HepG2 (cell line): ENCODE results near the gene KL. TPM values are rescaled to one million over a fixed set of nuclear protein-coding genes. Genes with fewer than 3 reads are reported as not detected.

Experiments used
- AKAP8 ChIP-seq: sonication (generic); formaldehyde crosslinking; IDR thresholded peaks from 2 replicates; pipeline ENCODE4 v1.5.1; 2020; ENCODE audit warnings: mild to moderate bottlenecking, missing genetic modification reagents
- KDM2A ChIP-seq: sonication (generic); formaldehyde crosslinking; IDR thresholded peaks from 2 replicates; pipeline ENCODE4 v1.4.0; 2020; ENCODE audit warnings: low read depth, missing genetic modification reagents, borderline replicate concordance
- PATZ1 ChIP-seq: sonication (generic); formaldehyde crosslinking; IDR thresholded peaks from 2 replicates; pipeline ENCODE4 v1.4.0; 2020; ENCODE audit warnings: missing genetic modification reagents
- ZBTB1 ChIP-seq: sonication (generic); formaldehyde crosslinking; IDR thresholded peaks from 2 replicates; pipeline ENCODE4 v1.4.0; 2020; ENCODE audit warnings: missing genetic modification reagents, borderline replicate concordance
- polyA plus RNA-seq, 8 experiments: library from polyadenylated mRNA; depleted of rRNA in 3 of 8; stranded (reverse) in 7 of 8; unstranded in 1 of 8; fragments of >200 nt; fragmentation: Illumina TruSeq in 4 of 8; extraction: Trizol in 4 of 8; gene quantifications; 2 replicates each; pipeline versions ENCODE4 v1.2.1 to v1.2.3, GENCODE V29; 2011 to 2016; ENCODE audit warnings: low read depth in 4 of 8, missing spikeins in 1 of 8, mixed read lengths in 1 of 8; ENCODE audit not compliant: insufficient read depth in 1 of 8
- total RNA-seq, 5 experiments: library from RNA; depleted of rRNA; stranded (reverse); fragments of >200 nt; fragmentation: Illumina TruSeq; extraction: Trizol; gene quantifications; 2 replicates each; pipeline ENCODE4 v1.2.3, GENCODE V29; 2016; ENCODE audit warnings: low read depth in 1 of 5
- TF ChIP-seq, protein P1 (sequence below): IDR thresholded peaks from 2 replicates; pipeline ENCODE4 v1.4.0; 2020; ENCODE audit warnings: mild to moderate bottlenecking, missing genetic modification reagents
- TF ChIP-seq, protein P2 (sequence below): sonication (generic); IDR thresholded peaks from 2 replicates; pipeline ENCODE4 v1.6.1; 2016; ENCODE audit warnings: low read depth, borderline replicate concordance

KL gene
- total and polyA plus RNA-seq, 2 of the 13 experiments (the other 11 are each of a cell fraction or from before 2014, with no cell fraction given), result not detected

GRCh38 chr13:33109271-33109697, 93.1 kb downstream of the KL start (continued):
- TF ChIP-seq, protein P1, sequence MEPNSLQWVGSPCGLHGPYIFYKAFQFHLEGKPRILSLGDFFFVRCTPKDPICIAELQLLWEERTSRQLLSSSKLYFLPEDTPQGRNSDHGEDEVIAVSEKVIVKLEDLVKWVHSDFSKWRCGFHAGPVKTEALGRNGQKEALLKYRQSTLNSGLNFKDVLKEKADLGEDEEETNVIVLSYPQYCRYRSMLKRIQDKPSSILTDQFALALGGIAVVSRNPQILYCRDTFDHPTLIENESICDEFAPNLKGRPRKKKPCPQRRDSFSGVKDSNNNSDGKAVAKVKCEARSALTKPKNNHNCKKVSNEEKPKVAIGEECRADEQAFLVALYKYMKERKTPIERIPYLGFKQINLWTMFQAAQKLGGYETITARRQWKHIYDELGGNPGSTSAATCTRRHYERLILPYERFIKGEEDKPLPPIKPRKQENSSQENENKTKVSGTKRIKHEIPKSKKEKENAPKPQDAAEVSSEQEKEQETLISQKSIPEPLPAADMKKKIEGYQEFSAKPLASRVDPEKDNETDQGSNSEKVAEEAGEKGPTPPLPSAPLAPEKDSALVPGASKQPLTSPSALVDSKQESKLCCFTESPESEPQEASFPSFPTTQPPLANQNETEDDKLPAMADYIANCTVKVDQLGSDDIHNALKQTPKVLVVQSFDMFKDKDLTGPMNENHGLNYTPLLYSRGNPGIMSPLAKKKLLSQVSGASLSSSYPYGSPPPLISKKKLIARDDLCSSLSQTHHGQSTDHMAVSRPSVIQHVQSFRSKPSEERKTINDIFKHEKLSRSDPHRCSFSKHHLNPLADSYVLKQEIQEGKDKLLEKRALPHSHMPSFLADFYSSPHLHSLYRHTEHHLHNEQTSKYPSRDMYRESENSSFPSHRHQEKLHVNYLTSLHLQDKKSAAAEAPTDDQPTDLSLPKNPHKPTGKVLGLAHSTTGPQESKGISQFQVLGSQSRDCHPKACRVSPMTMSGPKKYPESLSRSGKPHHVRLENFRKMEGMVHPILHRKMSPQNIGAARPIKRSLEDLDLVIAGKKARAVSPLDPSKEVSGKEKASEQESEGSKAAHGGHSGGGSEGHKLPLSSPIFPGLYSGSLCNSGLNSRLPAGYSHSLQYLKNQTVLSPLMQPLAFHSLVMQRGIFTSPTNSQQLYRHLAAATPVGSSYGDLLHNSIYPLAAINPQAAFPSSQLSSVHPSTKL (CRISPR knock-in tag), result no peak
- TF ChIP-seq PATZ1 (CRISPR knock-in tag), result no peak
- TF ChIP-seq KDM2A (CRISPR knock-in tag), result no peak
- TF ChIP-seq AKAP8 (CRISPR knock-in tag), result no peak
- no peak for TF ChIP-seq ZBTB1 (CRISPR knock-in tag)
- TF ChIP-seq, protein P2, sequence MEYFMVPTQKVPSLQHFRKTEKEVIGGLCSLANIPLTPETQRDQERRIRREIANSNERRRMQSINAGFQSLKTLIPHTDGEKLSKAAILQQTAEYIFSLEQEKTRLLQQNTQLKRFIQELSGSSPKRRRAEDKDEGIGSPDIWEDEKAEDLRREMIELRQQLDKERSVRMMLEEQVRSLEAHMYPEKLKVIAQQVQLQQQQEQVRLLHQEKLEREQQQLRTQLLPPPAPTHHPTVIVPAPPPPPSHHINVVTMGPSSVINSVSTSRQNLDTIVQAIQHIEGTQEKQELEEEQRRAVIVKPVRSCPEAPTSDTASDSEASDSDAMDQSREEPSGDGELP, result no peak
